HCT116 (cell line): ENCODE measurements around the gene VGF. TPM values are rescaled to one million over a fixed set of nuclear protein-coding genes. Genes with fewer than 3 reads are reported as not detected.

Source experiments
- ATAC-seq: fragments of 200-7000 bp; cut with Tn5 transposase; 2 replicates; pipeline ENCODE4 v1.9.1; 2020; ENCODE audit warnings: mild to moderate bottlenecking, moderate library complexity
- BruUV-seq: library from RNA; stranded (reverse); fragments of 400-500 nt; replicated peaks from 2 replicates; lab custom pipeline; 2021; lab: Mats Ljungman, UMichigan
- CTCF ChIA-PET: fragments of 300-600 bp; sonication (Branson Sonifier 250); formaldehyde crosslinking; loops from one replicate; lab custom pipeline; 2021; ENCODE audit warnings: antibody characterized with exemption; lab: Charles Lee
- POLR2A ChIA-PET: fragments of 300-600, 350-600 bp; sonication (Branson Sonifier 250); formaldehyde crosslinking; loops from one replicate; lab custom pipeline; 2021; ENCODE audit warnings: antibody characterized with exemption; lab: Charles Lee
- RAD21 ChIA-PET, 2 experiments: fragments of 300-600 bp; sonication (Branson Sonifier 250); formaldehyde crosslinking; loops; one replicate each; lab custom pipeline; 2023; ENCODE audit warnings: low total read pairs in 2 of 2; ENCODE audit not compliant: uncharacterized antibody in 2 of 2, unreplicated experiment in 2 of 2, low non-redundant PET in 1 of 2; lab: Charles Lee
- DNase-seq: peaks from one replicate; pipeline ENCODE4 v3.0.0-alpha.2; 2010; ENCODE audit warnings: low read depth, low spot score
- H2AFZ ChIP-seq: fragments of 200-600 bp; shearing (Covaris generic), sonication (generic); 2 replicates; pipeline ENCODE4 v1.6.1; 2017; ENCODE audit warnings: low read depth, mixed run types, mixed read lengths, antibody characterized with exemption, low read length; ENCODE audit not compliant: poor library complexity, severe bottlenecking
- H3K27ac ChIP-seq: 2 replicates; pipeline ENCODE4 v1.5.1; 2012; ENCODE audit warnings: low read depth, low read length
- H3K27me3 ChIP-seq: fragments of 200-600 bp; sonication (generic); 2 replicates; pipeline ENCODE4 v1.6.1; 2016; ENCODE audit warnings: mixed run types, low read length, mixed read lengths; ENCODE audit not compliant: insufficient read depth
- H3K36me3 ChIP-seq, 2 experiments: fragments of 200-500 bp in 1 of 2; fragments of 200-600 bp in 1 of 2; sonication (Bioruptor generic) in 1 of 2; sonication (generic) in 1 of 2; 2 replicates each; pipeline versions ENCODE4 v1.5.1 to v1.6.1; 2014 to 2016; ENCODE audit warnings: low read length in 2 of 2, inconsistent platforms in 1 of 2, mixed read lengths in 1 of 2, mixed run types in 1 of 2; ENCODE audit not compliant: insufficient read depth in 2 of 2, control insufficient read depth in 1 of 2
- H3K4me1 ChIP-seq, 2 experiments: fragments of 200-600 bp in 1 of 2; sonication (generic) in 1 of 2; 2 replicates each; pipeline versions ENCODE4 v1.5.1 to v1.6.1; 2012 to 2017; ENCODE audit warnings: low read length in 2 of 2, inconsistent platforms in 1 of 2, mild to moderate bottlenecking in 1 of 2, mixed read lengths in 1 of 2, mixed run types in 1 of 2, moderate library complexity in 1 of 2; ENCODE audit not compliant: insufficient read depth in 2 of 2, control insufficient read depth in 1 of 2
- H3K4me2 ChIP-seq: fragments of 200-600 bp; sonication (generic); 2 replicates; pipeline ENCODE4 v1.6.1; 2017; ENCODE audit warnings: mixed run types, low read length, mixed read lengths
- H3K4me3 ChIP-seq, 2 experiments: fragments of 200-600 bp in 1 of 2; sonication (generic) in 1 of 2; replicated peaks in 1 of 2; 2 replicates each; pipeline ENCODE4 v1.5.1; 2011 to 2016; ENCODE audit warnings: low read length in 2 of 2, control low read depth in 1 of 2, low read depth in 1 of 2, mild to moderate bottlenecking in 1 of 2, mixed read lengths in 1 of 2, mixed run types in 1 of 2
- H3K79me2 ChIP-seq: fragments of 200-600 bp; sonication (generic); 2 replicates; pipeline ENCODE4 v1.6.1; 2017; ENCODE audit warnings: mild to moderate bottlenecking, mixed run types, low read length, moderate library complexity, mixed read lengths; ENCODE audit not compliant: insufficient read depth
- H3K9ac ChIP-seq: fragments of 200-600 bp; sonication (generic); 2 replicates; pipeline ENCODE4 v1.6.1; 2016; ENCODE audit warnings: low read length, mixed read lengths
- H3K9me2 ChIP-seq: fragments of 200-600 bp; sonication (generic), shearing (Covaris generic); 2 replicates; pipeline ENCODE4 v1.6.1; 2017; ENCODE audit warnings: mixed run types, mild to moderate bottlenecking, moderate library complexity; ENCODE audit not compliant: insufficient read depth
- H3K9me3 ChIP-seq, 2 experiments: fragments of 200-500 bp in 1 of 2; fragments of 200-600 bp in 1 of 2; sonication (Bioruptor generic) in 1 of 2; sonication (generic) in 1 of 2; 2 replicates each; pipeline ENCODE4 v1.6.1; 2014 to 2017; ENCODE audit warnings: low read length in 2 of 2, mixed read lengths in 2 of 2, inconsistent platforms in 1 of 2, low read depth in 1 of 2, mild to moderate bottlenecking in 1 of 2, mixed run types in 1 of 2, moderate library complexity in 1 of 2; ENCODE audit not compliant: control insufficient read depth in 1 of 2, insufficient read depth in 1 of 2
- H4K20me1 ChIP-seq: fragments of 200-600 bp; sonication (generic), shearing (Covaris generic); 2 replicates; pipeline ENCODE4 v1.6.1; 2017; ENCODE audit warnings: mixed run types, mild to moderate bottlenecking, moderate library complexity; ENCODE audit not compliant: insufficient read depth
- CBX3 ChIP-seq: IDR thresholded peaks from 2 replicates; pipeline ENCODE4 v1.6.1; 2012; ENCODE audit warnings: low read depth
- CEBPB ChIP-seq: IDR thresholded peaks from 2 replicates; pipeline ENCODE4 v1.6.1; 2012; ENCODE audit warnings: low read depth
- CTCF ChIP-seq, 3 experiments: fragments of 200-600 bp in 1 of 3; sonication (generic) in 1 of 3; IDR thresholded peaks in 2 of 3; conservative IDR thresholded peaks in 1 of 3; 2 replicates each; pipeline ENCODE4 v1.5.1; 2012 to 2017; ENCODE audit warnings: low read depth in 2 of 3, low read length in 2 of 3, antibody characterized with exemption in 1 of 3, borderline replicate concordance in 1 of 3, control low read depth in 1 of 3, mild to moderate bottlenecking in 1 of 3, mixed read lengths in 1 of 3, mixed run types in 1 of 3, moderate library complexity in 1 of 3; ENCODE audit not compliant: insufficient read depth in 1 of 3
- EZH2 ChIP-seq: fragments of 200-600 bp; sonication (generic); IDR thresholded peaks from 2 replicates; pipeline ENCODE4 v1.6.1; 2017; ENCODE audit warnings: antibody characterized with exemption, mixed run types
- EZH2phosphoT487 ChIP-seq: fragments of 200-600 bp; IDR thresholded peaks from 2 replicates; pipeline ENCODE4 v1.6.1; 2018; ENCODE audit warnings: antibody characterized with exemption, borderline replicate concordance
- JUND ChIP-seq: IDR thresholded peaks from 2 replicates; pipeline ENCODE4 v1.6.1; 2012
- MAX ChIP-seq: IDR thresholded peaks from 2 replicates; pipeline ENCODE4 v1.6.1; 2012
- POLR2A ChIP-seq: IDR thresholded peaks from 2 replicates; pipeline ENCODE4 v1.7.0; 2011; ENCODE audit warnings: borderline replicate concordance; ENCODE audit not compliant: insufficient read depth, insufficient read length; ENCODE audit errors: extremely low read depth
- POLR2AphosphoS5 ChIP-seq: IDR thresholded peaks from 2 replicates; pipeline ENCODE4 v1.6.1; 2011; ENCODE audit warnings: mild to moderate bottlenecking, low read depth, low read length, moderate library complexity
- RAD21 ChIP-seq: IDR thresholded peaks from 2 replicates; pipeline ENCODE4 v1.6.1; 2012; ENCODE audit warnings: low read depth, mild to moderate bottlenecking
- SIN3A ChIP-seq: IDR thresholded peaks from 2 replicates; pipeline ENCODE4 v1.6.1; 2012; ENCODE audit warnings: low read depth
- SP1 ChIP-seq: IDR thresholded peaks from 2 replicates; pipeline ENCODE4 v1.6.1; 2012; ENCODE audit warnings: low read depth
- SRF ChIP-seq: IDR thresholded peaks from 2 replicates; pipeline ENCODE4 v1.6.1; 2012; ENCODE audit warnings: low read depth
- TCF7L2 ChIP-seq: IDR thresholded peaks from 2 replicates; pipeline ENCODE4 v1.7.0; 2011; ENCODE audit warnings: borderline replicate concordance, inconsistent platforms; ENCODE audit not compliant: insufficient read depth, insufficient read length; ENCODE audit errors: extremely low read depth
- YY1 ChIP-seq: IDR thresholded peaks from 2 replicates; pipeline ENCODE4 v1.6.1; 2011; ENCODE audit warnings: low read length, low read depth, moderate library complexity, mild to moderate bottlenecking; ENCODE audit not compliant: insufficient replicate concordance; ENCODE audit errors: extremely low read depth
- ZBTB33 ChIP-seq: IDR thresholded peaks from 2 replicates; pipeline ENCODE4 v1.6.1; 2011; ENCODE audit warnings: mild to moderate bottlenecking, low read length, moderate library complexity; ENCODE audit not compliant: insufficient replicate concordance; ENCODE audit errors: extremely low read depth
- ZFX ChIP-seq: fragments of 450-650 bp; IDR thresholded peaks from 2 replicates; pipeline ENCODE4 v1.6.1; 2017
- intact Hi-C: fragments of 100-400 bp; cut with micrococcal nuclease; formaldehyde crosslinking; loops from 2 replicates; pipeline ENCODE4 v1.10.0; 2022
- total RNA-seq: library from RNA; stranded (reverse); gene quantifications from one replicate; pipeline ENCODE4 v1.2.1, GENCODE V29; 2021; ENCODE audit not compliant: unreplicated experiment

VGF gene
- total RNA-seq, 1 experiment from 2014 or later: 43.2 TPM

GRCh38 chr7:101179117-101179516 lies 13.7 kb upstream of the VGF start:
- ATAC-seq (no peak), DNase-seq (no peak)
- H3K9me3 ChIP-seq: no peaks in the 10 kb centered on the region
- no peaks in the 10 kb centered on the region for H3K79me2 ChIP-seq
- no peaks in the 10 kb centered on the region for H3K9me2 ChIP-seq
- no peak overlapping the region for H2AFZ ChIP-seq
- peaks cover 10 to 15% of the 10 kb centered on the region in 2 experiments; a peak in 3 of 4 replicates for H3K4me1 ChIP-seq
- TF ChIP-seq SP1: no peak
- TF ChIP-seq CBX3: no peak
- TF ChIP-seq MAX: no peak
- no peak for TF ChIP-seq ZBTB33
- TF ChIP-seq TCF7L2: no peak
- TF ChIP-seq CEBPB: no peak
- H3K36me3 ChIP-seq: no peaks in the 10 kb centered on the region
- H3K27me3 ChIP-seq: no peaks in the 10 kb centered on the region
- H3K4me3 ChIP-seq: no peak overlapping the region
- no peaks in the 10 kb centered on the region for H4K20me1 ChIP-seq
- ChIA-PET CTCF (no interaction called here), POLR2A (no interaction called here), RAD21 (no interaction called here)
- BruUV-seq: no TSS peak
- intact Hi-C loops: no loop called here
- H3K4me2 ChIP-seq: no peak overlapping the region
- no peak overlapping the region for H3K27ac ChIP-seq
- no peak overlapping the region for H3K9ac ChIP-seq

GRCh38 chr7:101177644-101178043 lies 12.3 kb upstream of the VGF start:
- no peak overlapping the region for H3K4me3 ChIP-seq
- no TSS peak for BruUV-seq
- no peaks in the 10 kb centered on the region for H3K27me3 ChIP-seq
- no peaks in the 10 kb centered on the region for H3K36me3 ChIP-seq
- intact Hi-C loops: no loop called here
- H3K4me2 ChIP-seq: no peak overlapping the region
- H3K4me1 ChIP-seq: peaks cover 19 to 27% of the 10 kb centered on the region in 2 experiments
- no peak overlapping the region for H3K9ac ChIP-seq
- CTCF ChIA-PET: no interaction called here
- RAD21 ChIA-PET: no interaction called here
- no peaks in the 10 kb centered on the region for H3K79me2 ChIP-seq
- no peaks in the 10 kb centered on the region for H3K9me2 ChIP-seq
- no peaks in the 10 kb centered on the region for H3K9me3 ChIP-seq
- no peak overlapping the region for H3K27ac ChIP-seq
- no peaks in the 10 kb centered on the region for H4K20me1 ChIP-seq
- DNase-seq: no peak
- POLR2A ChIA-PET: no interaction called here
- H2AFZ ChIP-seq: no peak overlapping the region
- no peak for ATAC-seq
- TF ChIP-seq CBX3 (no peak), POLR2AphosphoS5 (no peak), RAD21 (no peak), CEBPB (no peak), MAX (no peak), EZH2phosphoT487 (no peak), JUND (no peak), SIN3A (no peak), CTCF (IDR thresholded peaks at IDR 0.05 in 2 of 3, conservative IDR thresholded peaks at IDR 0.05 in 1 of 3; ENCODE audit: borderline replicate concordance in 1 of 3, insufficient read depth in 1 of 3, low read depth in 2 of 3, low read length in 2 of 3) (no peak), ZFX (no peak), YY1 (no peak), TCF7L2 (no peak), POLR2A (no peak), SP1 (no peak), EZH2 (no peak), SRF (no peak)
